ENCODE data around the gene DYRK4.

The DYRK4 gene

GRCh38 chr12:4621511-4621910, 59.5 kb downstream of the DYRK4 start:
- DNase-seq (ENCODE audit: low read depth in 2 of 2), result no peak

- DNase-seq (ENCODE audit: low read depth in 2 of 2), result no peak
Observed at GRCh38 chr12:4626543-4626942, 64.5 kb downstream of the DYRK4 start.

- DNase-seq (ENCODE audit: low read depth in 2 of 2), result no peak
Observed at GRCh38 chr12:4628406-4628805, 66.4 kb downstream of the DYRK4 start.

- no peak for DNase-seq (ENCODE audit: low read depth in 2 of 2)
Observed at GRCh38 chr12:4630262-4630661, 68.3 kb downstream of the DYRK4 start.

- no peak for DNase-seq (ENCODE audit: low read depth in 2 of 2)
Observed at GRCh38 chr12:4643747-4644146, 81.7 kb downstream of the DYRK4 start.

DNA sequence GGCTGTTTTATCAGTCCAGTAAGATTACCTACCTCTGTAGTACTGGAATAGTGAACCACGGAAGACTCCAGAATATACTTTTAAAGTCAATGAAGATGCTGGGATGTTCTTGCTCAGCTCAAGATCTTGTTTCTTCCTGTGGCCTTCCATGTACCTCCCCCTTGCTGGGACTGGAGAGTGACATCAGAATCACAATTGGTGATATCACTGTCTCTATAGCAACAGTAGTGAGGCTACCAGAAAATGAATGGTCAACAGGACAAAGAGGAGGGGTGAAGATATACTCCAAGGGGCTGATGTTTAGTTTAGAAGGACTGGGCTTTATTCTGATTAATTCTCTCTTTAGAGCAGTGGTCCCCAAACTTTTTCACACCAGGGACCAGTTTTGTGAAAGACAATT, 83.0 kb downstream of the DYRK4 start:
- no peak for DNase-seq (ENCODE audit: low read depth in 2 of 2)

GRCh38 chr12:4648104-4648500, 86.1 kb downstream of the DYRK4 start:
- DNase-seq (ENCODE audit: low read depth in 2 of 2), result no peak

DNA sequence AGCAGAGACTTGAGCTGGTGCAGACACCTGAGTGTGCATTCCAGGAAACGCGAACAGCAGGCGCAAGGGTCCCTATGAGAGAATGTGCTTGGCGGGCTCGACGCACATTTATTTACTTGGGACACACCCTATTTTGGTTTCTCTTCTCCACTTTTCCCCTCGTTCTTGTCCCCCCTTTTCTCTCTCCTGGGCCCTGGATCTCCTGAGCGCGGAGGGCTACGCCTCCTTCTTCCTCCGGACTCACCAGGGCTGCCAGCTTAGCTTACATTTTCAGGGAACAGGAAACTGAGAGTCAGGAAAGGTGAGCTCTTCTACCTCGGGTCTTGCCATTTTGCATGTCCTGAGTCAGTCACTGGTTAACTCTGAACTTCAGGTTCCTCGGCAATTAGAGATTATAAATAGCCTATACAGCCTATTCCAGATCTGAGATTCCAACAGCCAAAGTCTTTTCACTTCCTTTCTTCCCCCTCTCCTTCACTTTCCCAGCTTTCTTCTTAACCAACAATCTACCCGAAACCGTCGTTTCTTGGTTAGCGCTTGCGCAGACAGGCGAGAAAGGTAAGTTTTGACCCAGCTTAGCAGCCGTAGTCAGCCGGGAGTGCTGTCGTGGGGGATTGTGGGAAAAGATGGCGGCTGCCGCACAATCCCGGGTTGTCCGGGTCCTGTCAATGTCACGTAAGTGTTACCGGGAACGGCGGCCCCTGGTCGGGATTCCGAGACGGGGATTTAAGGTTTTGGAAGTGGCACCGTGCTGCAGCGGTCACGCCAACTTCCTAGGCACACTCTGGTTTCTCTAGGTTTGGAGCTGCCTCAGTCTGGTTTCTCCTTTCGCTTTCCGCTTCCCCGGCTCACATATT, 86.7 kb downstream of the DYRK4 start, which contains the start of the genes AKAP3 and NDUFA9:
Gene AKAP3 (minus strand): TSS at position 551 of the 857 bp plus-strand sequence. CDS start 10,855 bp downstream, outside the sequence.
Gene NDUFA9 (plus strand): TSS at position 614 of the 857 bp plus-strand sequence. CDS start 13 bp downstream, at position 627.
- peak; percentile 59 to 66 for DNase-seq (ENCODE audit: low read depth in 2 of 2)

GRCh38 chr12:4649358-4649661, 87.3 kb downstream of the DYRK4 start:
- DNase-seq (ENCODE audit: low read depth in 2 of 2), result no peak

DNA sequence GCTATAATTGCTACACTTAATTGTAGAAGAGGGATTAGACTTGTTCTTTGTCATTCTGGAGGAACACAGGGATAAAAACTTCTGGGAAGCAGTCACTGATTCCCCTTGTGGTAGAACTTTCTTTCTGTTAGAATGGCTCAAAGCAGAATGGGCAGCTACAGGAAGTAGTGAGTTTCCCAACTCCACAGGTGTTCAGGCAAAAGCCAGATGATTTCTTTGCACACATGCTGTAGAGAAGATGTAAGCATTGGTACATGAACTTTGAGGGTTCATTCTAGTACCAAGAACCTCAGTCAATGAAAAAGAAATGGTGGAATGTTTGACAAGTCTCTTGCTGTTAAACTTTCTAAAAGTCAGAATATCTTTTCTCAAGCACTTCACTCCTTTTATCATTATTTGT, 91.2 kb downstream of the DYRK4 start:
- DNase-seq (ENCODE audit: low read depth in 2 of 2), result no peak

GRCh38 chr12:4653691-4654090, 91.7 kb downstream of the DYRK4 start:
- DNase-seq (ENCODE audit: low read depth in 2 of 2), result no peak

Measured in fibroblast of skin of left quadriceps (primary cell).